GM18951 (cell line): ENCODE measurements around the gene COPG1.

Source experiments
- POLR2A ChIP-seq: IDR thresholded peaks from 4 replicates; pipeline ENCODE4 v1.6.1; 2011; ENCODE audit warnings: mild to moderate bottlenecking; ENCODE audit not compliant: insufficient read length, insufficient read depth; ENCODE audit errors: extremely low read depth
- in situ Hi-C: fragments of 300-500 bp; cut with MboI; formaldehyde crosslinking; loops from one replicate; pipeline ENCODE4 v1.12.0; 2022; ENCODE audit warnings: low sequenced_read_pairs, mixed read lengths, inconsistent platforms; ENCODE audit not compliant: unreplicated experiment

The COPG1 gene

GRCh38 chr3:129316248-129317013 is 67.0 kb downstream of the COPG1 start:
- in situ Hi-C loops, result no loop called here
- no peak for TF ChIP-seq POLR2A

GRCh38 chr3:129317014-129317771 is 67.8 kb downstream of the COPG1 start:
- in situ Hi-C loops, result no loop called here

GRCh38 chr3:129317848-129318247 is 68.4 kb downstream of the COPG1 start:
- in situ Hi-C loops, result no loop called here
- no peak for TF ChIP-seq POLR2A

More at GRCh38 chr3:129317014-129317771, 67.8 kb downstream of the COPG1 start:
- no peak for TF ChIP-seq POLR2A

- in situ Hi-C loops, result no loop called here
- no peak for TF ChIP-seq POLR2A
These were observed 69.5 kb downstream of the COPG1 start for GRCh38 chr3:129318921-129319320.

GRCh38 chr3:129320261-129320660 is 70.9 kb downstream of the COPG1 start:
- in situ Hi-C loops, result no loop called here
- TF ChIP-seq POLR2A, result no peak

GRCh38 chr3:129320825-129321487 is 71.5 kb downstream of the COPG1 start:
- in situ Hi-C loops, result no loop called here
- TF ChIP-seq POLR2A, result no peak

- TF ChIP-seq POLR2A, result no peak
- in situ Hi-C loops, result no loop called here
These were observed 72.5 kb downstream of the COPG1 start for GRCh38 chr3:129321887-129322286.

GRCh38 chr3:129323651-129324294 is 74.4 kb downstream of the COPG1 start:
- no peak for TF ChIP-seq POLR2A
- in situ Hi-C loops, result no loop called here

- in situ Hi-C loops, result no loop called here
- TF ChIP-seq POLR2A, result no peak
These were observed 75.4 kb downstream of the COPG1 start for GRCh38 chr3:129324855-129325254.

GRCh38 chr3:129325383-129325782 is 76.0 kb downstream of the COPG1 start:
- no peak for TF ChIP-seq POLR2A
- in situ Hi-C loops, result no loop called here

- TF ChIP-seq POLR2A, result no peak
- in situ Hi-C loops, result no loop called here
These were observed 76.7 kb downstream of the COPG1 start for GRCh38 chr3:129326138-129326537.

GRCh38 chr3:129326595-129326994 is 77.2 kb downstream of the COPG1 start:
- TF ChIP-seq POLR2A, result no peak
- in situ Hi-C loops, result no loop called here
